ENCODE measurements around the gene CILP. TPM values are rescaled to one million over a fixed set of nuclear protein-coding genes. Genes with fewer than 3 reads are reported as not detected.
"Not testable (repeated sequence)": the region's sequence is repeated elsewhere in the genome, so short reads cannot be mapped to it uniquely, and the experiment has no call there.

The CILP gene
- total RNA-seq, 2 experiments from 2014 or later, result 0.05 TPM; not detected in 1

DNA sequence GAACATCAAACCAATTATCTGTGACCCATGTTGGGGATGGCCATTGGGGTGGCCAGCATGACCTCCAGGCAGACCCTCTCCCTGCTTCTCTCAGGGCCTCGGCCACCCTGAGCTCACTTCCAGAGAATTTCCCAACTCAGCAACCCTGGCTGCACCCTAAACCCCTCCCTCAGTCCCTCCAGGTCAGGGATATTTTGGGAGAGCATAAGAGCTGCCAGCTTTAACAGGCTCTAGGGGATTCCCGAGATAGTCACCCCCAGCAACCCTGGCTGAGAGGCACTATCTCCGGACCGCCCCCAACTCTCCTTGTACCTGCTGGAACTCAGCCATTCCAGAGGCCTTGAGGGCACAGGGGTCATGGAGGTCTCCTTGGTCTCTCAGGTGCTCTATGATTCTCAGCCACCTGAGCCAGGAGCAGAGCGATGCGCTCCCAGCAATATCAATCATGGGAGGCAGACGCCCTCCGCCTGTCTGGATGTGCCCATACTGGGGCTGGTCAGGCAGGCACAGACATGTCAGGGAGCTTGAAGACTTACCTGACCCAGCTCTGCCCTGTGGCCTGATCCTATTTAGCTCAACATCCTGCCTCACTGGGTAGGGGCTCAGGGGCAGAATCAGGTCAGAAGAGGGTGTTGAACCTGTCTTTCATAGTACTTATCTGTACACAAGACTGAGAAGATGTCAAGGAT, 34.9 kb upstream of the CILP start:
- Mint-ChIP-seq H3K27me3 (no peaks in the 10 kb centered on the region), H3K9me3 (no peaks in the 10 kb centered on the region), H3K4me3 (no peak overlapping the region), H3K27ac (no peak overlapping the region), H3K36me3 (peaks cover 5% of the 10 kb centered on the region), H3K4me1 (ENCODE audit: low read depth) (peaks cover 16% of the 10 kb centered on the region)
- ChIA-PET CTCF (interaction anchor here (0.5 to 1.1 kb wide), 3 partner anchors 25 to 966 kb away, joined by 3 to 4 read pairs (median 3); partner anchors contain the start of gene PARP16), POLR2A (interaction anchor here (1.1 kb wide), 1 partner anchor 32 kb away, joined by 3 read pairs; no protein-coding TSS in a partner anchor)
- no peak for DNase-seq
- intact Hi-C loops (cut with micrococcal nuclease), result loop anchor here (5.0 kb wide), 1 partner anchor 41 kb away; the partner anchor contains the start of gene PARP16

DNA sequence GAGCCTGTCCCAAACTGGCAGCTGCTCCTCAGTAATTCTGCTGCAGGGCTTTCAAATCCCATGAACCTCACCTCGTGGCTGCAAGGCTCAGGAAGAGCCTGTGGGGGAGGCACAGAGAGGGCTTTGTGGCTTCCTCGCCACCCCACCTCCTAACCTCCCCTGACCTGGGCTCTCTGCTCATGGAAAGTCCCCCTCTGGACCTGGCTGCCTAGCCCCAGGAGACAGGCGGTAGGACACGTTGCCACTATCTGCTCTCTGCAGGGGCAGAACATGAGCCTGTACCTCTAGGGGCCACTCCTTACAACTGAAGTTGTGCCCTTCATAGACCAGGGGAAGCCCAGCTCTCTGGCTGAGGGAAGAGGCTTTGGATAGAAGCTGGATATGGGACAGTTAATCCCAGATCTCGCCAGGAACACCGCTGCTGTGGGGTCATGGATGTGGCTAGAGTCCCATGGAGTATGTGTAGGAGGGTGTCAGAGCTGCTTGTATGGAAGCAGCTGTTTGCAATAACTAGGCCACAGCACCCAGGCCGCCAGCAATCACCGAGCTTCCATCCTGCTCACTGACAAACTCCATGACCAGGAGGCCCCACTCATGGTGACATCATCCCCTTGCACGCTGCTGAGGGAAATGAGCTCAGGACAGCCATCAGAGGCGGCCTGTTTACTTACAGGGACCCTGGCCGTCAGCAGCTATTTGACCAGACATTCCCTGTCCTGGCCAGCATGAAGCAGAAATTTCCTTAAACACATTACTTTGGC, 34.0 kb upstream of the CILP start:
- H3K4me3 Mint-ChIP-seq, result no peak overlapping the region
- intact Hi-C loops (cut with micrococcal nuclease), result loop anchor here (5.0 kb wide), 1 partner anchor 42 kb away; the partner anchor contains the start of gene PARP16
- no peaks in the 10 kb centered on the region for H3K27me3 Mint-ChIP-seq
- peaks cover 5% of the 10 kb centered on the region for H3K36me3 Mint-ChIP-seq
- DNase-seq, result no peak
- ChIA-PET POLR2A (interaction anchor here (1.1 kb wide), 1 partner anchor 33 kb away, joined by 3 read pairs; no protein-coding TSS in a partner anchor), CTCF (interaction anchor here (1.0 to 1.1 kb wide), 2 partner anchors 26 to 42 kb away, joined by 3 to 4 read pairs; partner anchors contain the start of gene PARP16)
- H3K9me3 Mint-ChIP-seq, result no peaks in the 10 kb centered on the region
- peaks cover 12% of the 10 kb centered on the region for H3K4me1 Mint-ChIP-seq (ENCODE audit: low read depth)
- H3K27ac Mint-ChIP-seq, result no peak overlapping the region

GRCh38 chr15:65244638-65245037, 33.4 kb upstream of the CILP start:
- Mint-ChIP-seq H3K9me3 (no peaks in the 10 kb centered on the region), H3K27ac (no peak overlapping the region), H3K36me3 (peaks cover 5% of the 10 kb centered on the region), H3K27me3 (no peaks in the 10 kb centered on the region), H3K4me3 (no peak overlapping the region), H3K4me1 (ENCODE audit: low read depth) (peaks cover 6% of the 10 kb centered on the region)
- no peak for DNase-seq
- POLR2A ChIA-PET, result no interaction called here
- intact Hi-C loops (cut with micrococcal nuclease), result loop anchor here (5.0 kb wide), 1 partner anchor 43 kb away; the partner anchor contains the start of gene PARP16
- CTCF ChIA-PET, result no interaction called here

DNA sequence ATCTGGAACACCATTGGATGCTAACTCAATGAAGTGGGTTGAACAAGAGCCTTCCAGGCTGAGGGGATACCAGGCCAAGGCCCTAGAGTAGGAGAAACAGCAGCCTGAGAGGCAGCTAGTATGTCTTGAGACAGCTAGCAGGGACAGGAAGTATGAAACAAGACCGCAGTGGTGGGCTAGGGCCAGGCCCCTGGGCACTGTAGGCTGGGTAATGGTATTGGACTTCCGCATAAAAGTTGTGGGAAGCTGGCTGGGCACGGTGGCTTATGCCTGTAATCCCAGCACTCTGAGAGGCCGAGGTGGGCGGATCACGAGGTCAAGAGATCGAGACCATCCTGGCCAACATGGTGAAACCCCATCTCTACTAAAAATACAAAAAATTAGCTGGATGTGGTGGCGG, 25.2 kb upstream of the CILP start:
- H3K36me3 Mint-ChIP-seq; intact Hi-C loops (cut with micrococcal nuclease); H3K27ac Mint-ChIP-seq; H3K4me1 Mint-ChIP-seq (ENCODE audit: low read depth); POLR2A ChIA-PET; CTCF ChIA-PET; H3K4me3 Mint-ChIP-seq; H3K9me3 Mint-ChIP-seq; DNase-seq; H3K27me3 Mint-ChIP-seq: not testable (repeated sequence)

- CTCF ChIA-PET, result interaction anchor here (0.7 kb wide), 1 partner anchor 71 kb away, joined by 3 read pairs; the partner anchor contains the start of gene RNU5B-1
- no peak for DNase-seq
- peaks cover 2% of the 10 kb centered on the region for H3K4me1 Mint-ChIP-seq (ENCODE audit: low read depth)
- H3K27me3 Mint-ChIP-seq, result no peaks in the 10 kb centered on the region
- H3K9me3 Mint-ChIP-seq, result no peaks in the 10 kb centered on the region
- H3K36me3 Mint-ChIP-seq, result no peaks in the 10 kb centered on the region
- intact Hi-C loops (cut with micrococcal nuclease), result no loop called here
- no peak overlapping the region for H3K27ac Mint-ChIP-seq
- POLR2A ChIA-PET, result no interaction called here
- no peak overlapping the region for H3K4me3 Mint-ChIP-seq
Measured at GRCh38 chr15:65233696-65234095, 22.4 kb upstream of the CILP start.

- intact Hi-C loops (cut with micrococcal nuclease), result no loop called here
- no peak for DNase-seq
- ChIA-PET POLR2A (no interaction called here), CTCF (no interaction called here)
- Mint-ChIP-seq H3K4me1 (ENCODE audit: low read depth) (peaks cover 2% of the 10 kb centered on the region), H3K27me3 (no peaks in the 10 kb centered on the region), H3K9me3 (no peaks in the 10 kb centered on the region), H3K4me3 (no peak overlapping the region), H3K27ac (no peak overlapping the region), H3K36me3 (no peaks in the 10 kb centered on the region)
Measured at GRCh38 chr15:65232520-65232919, 21.2 kb upstream of the CILP start.

GRCh38 chr15:65231306-65231705, 20.0 kb upstream of the CILP start:
- H3K36me3 Mint-ChIP-seq, result no peaks in the 10 kb centered on the region
- no peaks in the 10 kb centered on the region for H3K27me3 Mint-ChIP-seq
- CTCF ChIA-PET, result interaction anchor here (0.6 kb wide), 1 partner anchor 39 kb away, joined by 4 read pairs; no protein-coding TSS in a partner anchor
- H3K4me1 Mint-ChIP-seq (ENCODE audit: low read depth), result peaks cover 2% of the 10 kb centered on the region
- POLR2A ChIA-PET, result no interaction called here
- no peak overlapping the region for H3K4me3 Mint-ChIP-seq
- no peaks in the 10 kb centered on the region for H3K9me3 Mint-ChIP-seq
- intact Hi-C loops (cut with micrococcal nuclease), result no loop called here
- DNase-seq, result no peak
- H3K27ac Mint-ChIP-seq, result no peak overlapping the region

GRCh38 chr15:65226901-65227300, 15.6 kb upstream of the CILP start:
- H3K4me1 Mint-ChIP-seq (ENCODE audit: low read depth); DNase-seq; H3K36me3 Mint-ChIP-seq; H3K4me3 Mint-ChIP-seq; CTCF ChIA-PET; H3K9me3 Mint-ChIP-seq; POLR2A ChIA-PET; H3K27me3 Mint-ChIP-seq; intact Hi-C loops (cut with micrococcal nuclease); H3K27ac Mint-ChIP-seq: not testable (repeated sequence)

DNA sequence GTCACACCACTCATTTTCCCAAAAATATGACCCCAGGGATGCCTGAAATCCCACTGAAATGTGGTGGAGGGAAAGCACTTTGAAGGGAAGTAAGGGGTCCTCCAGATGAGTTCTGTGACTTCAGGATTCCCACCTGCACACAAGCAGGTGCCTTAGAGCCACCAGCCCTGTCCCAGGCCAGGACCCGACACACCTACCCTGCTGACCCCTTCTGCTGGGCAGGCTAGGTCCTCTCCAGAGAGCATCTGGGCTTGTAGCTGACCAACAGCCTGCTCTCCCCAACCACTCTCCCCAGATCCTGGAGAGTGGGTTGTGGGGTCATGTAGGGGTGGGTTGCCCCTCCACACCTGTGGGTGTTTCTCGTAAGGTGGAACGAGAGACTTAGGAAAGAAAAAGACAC, 14.9 kb upstream of the CILP start:
- Mint-ChIP-seq H3K9me3 (no peaks in the 10 kb centered on the region), H3K36me3 (no peaks in the 10 kb centered on the region), H3K4me1 (ENCODE audit: low read depth) (no peaks in the 10 kb centered on the region), H3K27me3 (no peaks in the 10 kb centered on the region), H3K4me3 (no peak overlapping the region), H3K27ac (no peak overlapping the region)
- CTCF ChIA-PET, result no interaction called here
- POLR2A ChIA-PET, result no interaction called here
- DNase-seq, result no peak
- intact Hi-C loops (cut with micrococcal nuclease), result no loop called here

GRCh38 chr15:65223996-65224395, 12.7 kb upstream of the CILP start:
- no peaks in the 10 kb centered on the region for H3K9me3 Mint-ChIP-seq
- no peaks in the 10 kb centered on the region for H3K36me3 Mint-ChIP-seq
- H3K4me1 Mint-ChIP-seq (ENCODE audit: low read depth), result peaks cover 3% of the 10 kb centered on the region
- H3K27ac Mint-ChIP-seq, result no peak overlapping the region
- no peaks in the 10 kb centered on the region for H3K27me3 Mint-ChIP-seq
- intact Hi-C loops (cut with micrococcal nuclease), result no loop called here
- ChIA-PET CTCF (no interaction called here), POLR2A (no interaction called here)
- no peak for DNase-seq
- H3K4me3 Mint-ChIP-seq, result no peak overlapping the region

- Mint-ChIP-seq H3K27me3 (no peaks in the 10 kb centered on the region), H3K4me3 (no peak overlapping the region), H3K9me3 (no peaks in the 10 kb centered on the region), H3K36me3 (no peaks in the 10 kb centered on the region), H3K27ac (no peak overlapping the region), H3K4me1 (ENCODE audit: low read depth) (peaks cover 6% of the 10 kb centered on the region)
- DNase-seq, result no peak
- ChIA-PET CTCF (no interaction called here), POLR2A (no interaction called here)
- intact Hi-C loops (cut with micrococcal nuclease), result no loop called here
Measured at GRCh38 chr15:65222891-65223290, 11.6 kb upstream of the CILP start.

DNA sequence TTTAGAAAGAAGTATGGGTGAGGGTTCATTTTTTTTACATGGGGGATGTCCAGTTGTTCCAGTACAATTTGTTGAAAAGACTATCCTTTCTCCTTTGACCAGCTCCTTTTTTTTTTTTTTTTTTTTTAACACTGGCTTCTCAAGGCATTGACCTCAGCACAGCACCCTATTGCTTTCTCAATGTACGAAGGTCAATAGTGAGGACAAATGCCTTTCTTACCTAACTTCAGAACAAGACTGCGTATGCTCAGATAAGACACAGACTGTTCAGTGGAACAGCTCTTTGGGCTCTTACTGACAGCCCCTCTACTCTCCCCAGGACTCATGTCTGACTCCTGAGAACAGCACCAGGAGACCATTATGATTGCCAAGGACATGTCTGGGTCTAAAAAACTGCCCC, 10.4 kb upstream of the CILP start:
- H3K9me3 Mint-ChIP-seq, result no peaks in the 10 kb centered on the region
- DNase-seq, result no peak
- H3K27ac Mint-ChIP-seq, result no peak overlapping the region
- H3K4me3 Mint-ChIP-seq, result no peak overlapping the region
- H3K36me3 Mint-ChIP-seq, result no peaks in the 10 kb centered on the region
- ChIA-PET CTCF (interaction anchor here (1.1 kb wide), 1 partner anchor 11 kb away, joined by 3 read pairs; the partner anchor contains the start of gene CILP), POLR2A (no interaction called here)
- peaks cover 6% of the 10 kb centered on the region for H3K4me1 Mint-ChIP-seq (ENCODE audit: low read depth)
- intact Hi-C loops (cut with micrococcal nuclease), result no loop called here
- no peaks in the 10 kb centered on the region for H3K27me3 Mint-ChIP-seq

Measured in activated CD4-positive, alpha-beta memory T cell treated with anti-CD3 and anti-CD28 coated beads for 36 hours (primary cell).